ENCODE results near the gene TNS1.

Gene TNS1

GRCh38 chr2:217955881-217956493, 46.8 kb downstream of the TNS1 start:
- DNase-seq = no peak

DNA sequence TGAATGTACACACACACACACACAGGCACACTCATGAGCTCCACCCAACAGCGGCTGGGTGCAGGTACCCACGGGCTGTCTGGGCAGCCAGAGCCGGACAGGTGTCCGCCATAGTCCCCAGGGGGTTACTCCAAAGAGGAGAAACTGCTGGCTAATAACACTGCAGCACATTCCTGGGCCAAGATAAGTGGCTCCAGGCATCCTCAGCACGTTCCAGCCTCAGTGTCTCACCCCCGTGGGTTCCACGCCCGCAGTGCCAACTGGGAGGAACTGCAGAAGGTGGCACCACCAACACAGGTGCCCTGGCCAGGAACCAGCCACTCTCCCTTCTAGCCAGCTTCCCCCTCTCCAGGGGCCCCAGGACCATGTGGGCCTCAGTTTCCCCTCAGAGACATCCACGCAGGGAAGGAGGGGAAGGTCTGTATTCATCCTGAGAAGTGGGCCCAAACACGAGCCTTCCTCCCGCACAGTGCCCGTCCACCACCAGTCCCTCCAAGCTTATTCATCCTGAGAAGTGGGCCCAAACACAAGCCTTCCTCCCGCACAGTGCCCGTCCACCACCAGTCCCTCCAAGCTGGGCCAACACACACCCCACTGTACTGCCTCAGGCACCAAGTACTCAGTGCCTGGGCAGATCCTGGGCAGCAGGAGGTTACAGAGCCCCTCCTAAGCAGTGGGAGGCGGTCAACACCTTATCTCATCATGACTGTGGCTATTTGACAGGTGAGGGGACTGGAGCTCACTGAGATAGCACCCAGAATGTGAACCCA, 47.6 kb downstream of the TNS1 start:
- peak; percentile 16 for DNase-seq

DNA sequence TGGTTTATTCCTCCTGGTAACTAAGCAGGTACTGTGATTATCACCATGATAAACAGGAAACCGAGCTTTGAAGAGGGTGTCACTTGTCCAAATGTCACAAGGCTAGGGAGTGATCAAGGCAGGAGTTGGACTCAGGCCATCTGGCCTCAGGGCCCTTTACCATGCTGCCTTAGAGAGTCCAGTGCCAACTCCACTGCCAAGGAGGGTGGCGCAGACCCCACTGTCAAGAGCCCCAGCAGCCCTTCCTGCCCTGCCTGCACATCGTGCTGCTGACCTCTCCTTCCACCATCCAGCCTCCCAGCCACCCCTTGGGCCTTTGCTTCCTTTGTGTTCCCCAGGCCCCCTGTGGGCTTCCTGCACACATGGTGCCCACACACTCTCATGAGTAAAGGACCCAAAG, 48.3 kb downstream of the TNS1 start:
- DNase-seq = peak; percentile 15

- peak; percentile 8 for DNase-seq
Observed at GRCh38 chr2:217954051-217954450, 48.7 kb downstream of the TNS1 start.

DNA sequence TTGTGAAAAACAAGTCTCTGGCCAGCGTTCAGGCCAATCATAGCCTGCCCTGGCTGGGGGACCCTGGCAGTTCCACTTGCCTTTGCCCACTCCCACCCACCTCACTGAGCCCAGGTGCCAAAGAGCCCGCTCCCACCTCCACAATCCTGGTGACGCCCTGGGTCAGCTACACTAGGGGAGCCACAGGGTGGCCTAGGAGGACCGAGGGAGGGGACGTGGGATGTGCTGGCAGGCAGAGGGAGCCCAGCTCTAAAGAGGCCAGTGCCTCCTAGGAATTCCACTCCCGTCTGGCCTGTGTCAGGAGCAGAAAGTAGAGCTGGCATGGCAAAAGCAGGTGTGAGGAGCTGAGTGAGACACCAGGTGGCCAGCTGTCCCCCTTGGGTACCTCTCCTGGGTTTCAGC, 49.3 kb downstream of the TNS1 start:
- DNase-seq = peak; percentile 26

DNA sequence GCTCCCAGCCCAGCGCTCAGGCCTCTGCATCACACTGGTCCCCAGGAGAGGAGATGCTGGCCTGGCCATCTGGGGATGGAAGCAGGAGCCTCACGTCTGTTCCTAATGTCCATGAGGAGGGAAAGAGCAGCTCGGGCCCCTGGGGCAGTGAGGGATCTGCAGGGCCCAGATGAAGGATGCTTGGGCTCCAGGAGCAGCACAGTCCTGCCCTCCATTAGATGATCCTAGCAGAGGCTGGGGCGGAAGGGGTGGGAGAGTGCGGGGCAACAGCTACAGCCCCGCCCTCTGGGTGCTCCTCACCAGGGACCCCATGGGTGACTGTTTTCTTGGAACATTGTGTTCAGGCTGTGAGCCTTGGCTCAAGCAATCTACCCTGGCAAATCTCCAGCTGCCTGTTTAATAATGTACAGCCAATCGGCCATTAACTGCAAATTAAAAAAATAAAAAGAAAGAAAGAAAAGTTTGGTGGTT, 49.7 kb downstream of the TNS1 start:
- DNase-seq = peak; percentile 16

DNA sequence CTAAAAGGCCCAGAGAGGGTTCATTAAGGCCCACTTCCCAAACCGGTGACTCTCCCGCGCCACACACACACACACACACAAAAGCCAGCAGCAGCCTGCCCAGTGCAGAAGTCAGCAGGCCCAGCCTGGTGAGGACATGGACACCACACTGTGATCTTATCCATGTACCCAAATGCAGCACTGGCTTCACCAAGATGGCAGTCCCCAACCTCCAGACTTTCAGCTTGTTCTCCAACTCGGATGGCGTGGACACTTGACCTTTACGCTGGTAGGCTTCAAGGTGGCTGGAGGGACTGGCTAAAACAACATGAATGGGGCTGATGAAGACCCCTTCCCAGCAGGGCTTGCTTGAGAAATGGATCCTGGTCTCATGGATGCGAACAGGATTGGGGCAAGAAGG, 50.4 kb downstream of the TNS1 start:
- DNase-seq = peak; percentile 10

GRCh38 chr2:217951521-217952247, 51.1 kb downstream of the TNS1 start:
- DNase-seq = peak; percentile 15

DNA sequence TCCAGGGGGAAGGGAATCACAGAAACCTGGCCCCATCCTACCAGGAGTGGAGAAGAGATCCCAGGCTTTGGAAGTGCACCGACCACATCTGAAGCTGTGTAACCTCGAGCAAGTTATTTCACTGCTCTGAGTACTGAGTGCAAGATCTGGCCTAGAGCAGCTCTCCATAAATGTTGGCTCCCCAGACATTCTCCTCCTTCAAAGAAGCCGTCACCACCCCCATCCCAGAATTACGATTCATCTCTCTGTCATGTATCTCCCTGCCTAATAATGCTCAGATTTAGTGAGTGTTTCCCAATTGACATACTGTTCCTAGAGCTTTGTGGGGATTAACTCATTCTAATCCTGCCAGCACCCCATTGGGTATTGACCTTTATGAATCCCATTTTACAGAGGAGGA, 51.7 kb downstream of the TNS1 start:
- peak; percentile 1 for DNase-seq

DNA sequence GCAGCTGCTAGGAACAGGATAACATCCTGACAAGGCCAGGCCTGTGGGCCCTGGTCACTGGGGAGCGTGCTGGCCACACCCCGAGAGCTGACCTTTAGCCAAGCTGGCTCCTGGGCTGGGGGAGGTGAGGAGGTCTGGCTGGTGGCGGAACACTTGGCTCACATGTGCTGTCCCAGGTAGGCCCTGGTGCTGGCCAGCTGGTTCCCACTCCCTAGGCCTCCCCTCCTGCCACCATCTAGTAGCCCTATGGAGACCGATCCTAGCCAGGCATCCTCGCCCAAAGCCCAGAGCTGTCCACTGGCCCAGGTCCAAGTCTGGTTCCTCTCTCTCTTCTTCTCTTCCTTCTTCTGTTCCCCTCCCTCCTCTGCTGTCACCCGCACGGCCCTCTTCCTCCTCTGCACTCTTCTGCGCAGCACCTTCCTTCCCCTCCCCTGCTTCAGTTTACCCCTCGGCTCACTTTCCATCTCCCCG, 52.4 kb downstream of the TNS1 start:
- peak; percentile 25 for DNase-seq

GRCh38 chr2:217949447-217949846, 53.3 kb downstream of the TNS1 start:
- no peak for DNase-seq

- no peak for DNase-seq
Observed at GRCh38 chr2:217948897-217949296, 53.9 kb downstream of the TNS1 start.

GRCh38 chr2:217948351-217948791, 54.4 kb downstream of the TNS1 start:
- peak; percentile 9 for DNase-seq

GRCh38 chr2:217947383-217948350, 55.1 kb downstream of the TNS1 start:
- DNase-seq = peak; percentile 15

DNA sequence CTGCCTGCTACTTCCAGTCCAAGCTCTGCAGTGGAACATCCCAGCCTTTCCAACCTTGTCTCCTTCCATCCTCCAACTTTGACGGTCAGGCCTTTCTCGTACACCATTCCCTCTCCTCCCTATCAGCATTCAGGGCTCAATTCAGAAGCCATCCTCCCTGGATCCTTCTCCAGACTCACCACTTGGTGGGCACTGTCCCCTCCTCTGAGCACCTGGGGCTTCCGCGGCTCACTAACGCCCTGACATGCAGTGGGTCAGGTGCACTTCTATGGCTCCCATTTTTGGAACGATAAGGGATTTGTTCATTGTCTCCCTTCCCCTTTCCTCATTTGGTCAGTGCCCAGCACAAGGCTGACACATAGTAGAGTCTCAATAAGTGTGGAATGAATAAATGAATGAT, 56.7 kb downstream of the TNS1 start:
- no peak for DNase-seq

- no peak for DNase-seq
Observed at GRCh38 chr2:217945530-217945929, 57.3 kb downstream of the TNS1 start.

DNA sequence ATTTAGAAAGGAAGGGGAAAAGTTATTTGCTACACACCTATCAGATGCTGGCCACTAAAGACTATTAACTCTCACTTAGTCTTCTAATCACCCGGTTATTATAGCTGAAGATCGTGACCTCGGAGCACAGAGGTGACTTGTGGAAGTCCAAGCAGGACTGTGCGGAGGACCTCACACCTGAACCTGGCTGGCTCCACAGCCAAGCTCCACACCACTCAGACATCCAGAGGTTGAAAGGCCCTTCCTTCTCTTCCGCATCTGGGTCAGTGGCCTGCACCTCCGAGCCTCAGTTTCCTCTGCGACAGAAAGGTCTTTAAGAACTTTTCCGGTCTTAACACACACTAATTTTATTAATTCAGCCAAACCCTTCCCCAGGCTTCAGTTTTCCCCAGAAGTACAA, 57.9 kb downstream of the TNS1 start:
- DNase-seq = no peak

DNA sequence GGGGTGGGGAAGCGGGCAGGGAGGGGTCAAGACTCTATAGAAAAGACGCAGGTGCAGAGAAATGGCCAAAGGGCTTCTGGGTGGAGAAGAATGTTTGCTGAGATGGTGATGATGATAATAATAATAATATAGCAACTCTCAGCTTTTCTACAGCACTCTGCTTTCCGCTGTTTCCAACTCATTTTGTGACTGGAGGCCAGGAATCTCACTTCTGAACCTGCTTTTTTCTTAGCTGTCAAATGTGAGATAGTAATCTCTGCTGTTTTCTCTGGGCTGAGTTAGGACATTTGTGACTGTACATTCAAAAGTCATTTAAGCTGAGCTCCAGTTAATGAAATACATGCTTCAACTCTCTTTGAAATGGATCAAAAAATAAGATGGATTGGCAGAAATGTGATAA, 58.4 kb downstream of the TNS1 start:
- DNase-seq = no peak

GRCh38 chr2:217943446-217944321, 59.1 kb downstream of the TNS1 start:
- peak; percentile 86 for DNase-seq

GRCh38 chr2:217942731-217943335, 60.0 kb downstream of the TNS1 start:
- no peak for DNase-seq
